Measurements from ENCODE around the gene CHSY3. TPM values are rescaled to one million over a fixed set of nuclear protein-coding genes. Genes with fewer than 3 reads are reported as not detected.

The CHSY3 gene
- total RNA-seq: 1 to 10 TPM in 1 of 2 donors, under 1 TPM in 1; 0.09 to 2.0 TPM

- intact Hi-C loops (cut with DNase I): no loop called here
- Histone ChIP-seq H3K27ac (peak within 1 kb of the TSS; percentile 50 to 51), H3K9me3 (no peaks in the 10 kb centered on the region), H3K4me3 (peak within 1 kb of the TSS; percentile 44 to 59), H3K4me1 (replicated peaks) (no peaks in the 10 kb centered on the region), H3K36me3 (no peaks in the 10 kb centered on the region), H3K27me3 (replicated peaks; ENCODE audit: insufficient read depth) (no peaks in the 10 kb centered on the region)
- WGBS: 0% methylated on average over 60 of the region's 62 CpGs
- peak; percentile 78 for DNase-seq (ENCODE audit: low spot score)
- TF ChIP-seq CTCF (IDR thresholded peaks at IDR 0.05) (peak in 1 of 4 experiments; percentile 9), POLR2AphosphoS5 (IDR thresholded peaks at IDR 0.05) (no peak), POLR2A (IDR thresholded peaks at IDR 0.05) (no peak)
Measured at GRCh38 chr5:129904102-129904666, at the start of gene CHSY3. CHSY3 (plus strand) TSS chr5:129904465.

GRCh38 chr5:129856325-129856724 lies 47.9 kb upstream of the CHSY3 start:
- no peak overlapping the region for H3K27ac ChIP-seq
- H3K36me3 ChIP-seq: no peaks in the 10 kb centered on the region
- intact Hi-C loops (cut with DNase I): no loop called here
- no peaks in the 10 kb centered on the region for H3K4me1 ChIP-seq (replicated peaks)
- WGBS: 100% methylated on average over 1 of the region's 1 CpG
- no peaks in the 10 kb centered on the region for H3K27me3 ChIP-seq (replicated peaks; ENCODE audit: insufficient read depth)
- no peak for DNase-seq (ENCODE audit: low spot score)
- H3K4me3 ChIP-seq: no peak overlapping the region
- TF ChIP-seq CTCF (IDR thresholded peaks at IDR 0.05) (no peak), POLR2A (IDR thresholded peaks at IDR 0.05) (no peak), POLR2AphosphoS5 (IDR thresholded peaks at IDR 0.05) (no peak)
- no peaks in the 10 kb centered on the region for H3K9me3 ChIP-seq

- H3K36me3 ChIP-seq: no peaks in the 10 kb centered on the region
- no peak for TF ChIP-seq CTCF (IDR thresholded peaks at IDR 0.05)
- no peak for TF ChIP-seq POLR2A (IDR thresholded peaks at IDR 0.05)
- no peak for TF ChIP-seq POLR2AphosphoS5 (IDR thresholded peaks at IDR 0.05)
- intact Hi-C loops (cut with DNase I): no loop called here
- WGBS: 53% methylated on average over 1 of the region's 1 CpG
- H3K4me1 ChIP-seq (replicated peaks): no peaks in the 10 kb centered on the region
- no peaks in the 10 kb centered on the region for H3K9me3 ChIP-seq
- no peak overlapping the region for H3K27ac ChIP-seq
- no peak for DNase-seq (ENCODE audit: low spot score)
- no peak overlapping the region for H3K4me3 ChIP-seq
- H3K27me3 ChIP-seq (replicated peaks; ENCODE audit: insufficient read depth): no peaks in the 10 kb centered on the region
Measured at GRCh38 chr5:129857116-129857515, 47.1 kb upstream of the CHSY3 start.

GRCh38 chr5:129858131-129858675 lies 46.1 kb upstream of the CHSY3 start:
- no peak for DNase-seq (ENCODE audit: low spot score)
- H3K4me1 ChIP-seq (replicated peaks): no peaks in the 10 kb centered on the region
- no peaks in the 10 kb centered on the region for H3K36me3 ChIP-seq
- intact Hi-C loops (cut with DNase I): no loop called here
- no peak for TF ChIP-seq POLR2AphosphoS5 (IDR thresholded peaks at IDR 0.05)
- no peak for TF ChIP-seq POLR2A (IDR thresholded peaks at IDR 0.05)
- TF ChIP-seq CTCF (IDR thresholded peaks at IDR 0.05): no peak
- H3K9me3 ChIP-seq: no peaks in the 10 kb centered on the region
- no peaks in the 10 kb centered on the region for H3K27me3 ChIP-seq (replicated peaks; ENCODE audit: insufficient read depth)
- H3K4me3 ChIP-seq: no peak overlapping the region
- no peak overlapping the region for H3K27ac ChIP-seq

- Histone ChIP-seq H3K4me1 (replicated peaks) (no peaks in the 10 kb centered on the region), H3K27me3 (replicated peaks; ENCODE audit: insufficient read depth) (no peaks in the 10 kb centered on the region), H3K4me3 (no peak overlapping the region), H3K36me3 (no peaks in the 10 kb centered on the region), H3K27ac (no peak overlapping the region), H3K9me3 (no peaks in the 10 kb centered on the region)
- TF ChIP-seq CTCF (IDR thresholded peaks at IDR 0.05) (no peak), POLR2AphosphoS5 (IDR thresholded peaks at IDR 0.05) (no peak), POLR2A (IDR thresholded peaks at IDR 0.05) (no peak)
- DNase-seq (ENCODE audit: low spot score): no peak
- intact Hi-C loops (cut with DNase I): no loop called here
- WGBS: 81% methylated on average over 1 of the region's 1 CpG
Measured at GRCh38 chr5:129884322-129884721, 19.9 kb upstream of the CHSY3 start.
